Measurements from ENCODE around the gene RPA1. TPM values are rescaled to one million over a fixed set of nuclear protein-coding genes. Genes with fewer than 3 reads are reported as not detected.

Gene RPA1
- total RNA-seq, 1 donor from 2014 or later = 56.6 TPM

DNA sequence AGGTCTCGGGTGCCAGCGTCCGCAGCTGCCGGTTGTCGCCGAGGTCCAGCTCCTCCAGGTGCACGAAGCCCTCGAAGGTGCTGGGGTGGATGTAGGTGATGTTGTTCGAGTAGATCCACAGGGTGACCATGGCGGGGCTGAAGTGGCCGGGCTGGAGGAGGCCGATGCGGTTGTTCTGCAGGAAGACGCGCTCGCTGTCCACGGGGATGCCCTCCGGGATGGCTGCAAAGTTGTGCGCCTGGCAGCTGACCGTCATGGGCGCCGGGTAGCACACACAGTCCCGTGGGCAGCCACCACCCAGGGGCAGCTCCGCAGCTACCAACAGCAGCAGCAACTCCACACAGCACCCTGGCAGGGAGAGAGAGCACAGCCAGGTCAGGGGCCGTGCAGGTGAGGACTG lies 107.7 kb downstream of the RPA1 start:
- no peaks in the 10 kb centered on the region for H3K36me3 Mint-ChIP-seq (ENCODE audit: low read depth)
- no peak overlapping the region for H3K4me3 Mint-ChIP-seq (ENCODE audit: unreplicated experiment)
- TF ChIP-seq CTCF (IDR thresholded peaks at IDR 0.05) = no peak
- DNase-seq (ENCODE audit: low spot score) = no peak
- peaks cover 9% of the 10 kb centered on the region for H3K27me3 Mint-ChIP-seq (ENCODE audit: low read depth)
- H3K9me3 Mint-ChIP-seq (ENCODE audit: low read depth) = no peaks in the 10 kb centered on the region
- no peaks in the 10 kb centered on the region for H3K4me1 Mint-ChIP-seq (ENCODE audit: low read depth)
- no peak overlapping the region for H3K27ac Mint-ChIP-seq (ENCODE audit: unreplicated experiment)

DNA sequence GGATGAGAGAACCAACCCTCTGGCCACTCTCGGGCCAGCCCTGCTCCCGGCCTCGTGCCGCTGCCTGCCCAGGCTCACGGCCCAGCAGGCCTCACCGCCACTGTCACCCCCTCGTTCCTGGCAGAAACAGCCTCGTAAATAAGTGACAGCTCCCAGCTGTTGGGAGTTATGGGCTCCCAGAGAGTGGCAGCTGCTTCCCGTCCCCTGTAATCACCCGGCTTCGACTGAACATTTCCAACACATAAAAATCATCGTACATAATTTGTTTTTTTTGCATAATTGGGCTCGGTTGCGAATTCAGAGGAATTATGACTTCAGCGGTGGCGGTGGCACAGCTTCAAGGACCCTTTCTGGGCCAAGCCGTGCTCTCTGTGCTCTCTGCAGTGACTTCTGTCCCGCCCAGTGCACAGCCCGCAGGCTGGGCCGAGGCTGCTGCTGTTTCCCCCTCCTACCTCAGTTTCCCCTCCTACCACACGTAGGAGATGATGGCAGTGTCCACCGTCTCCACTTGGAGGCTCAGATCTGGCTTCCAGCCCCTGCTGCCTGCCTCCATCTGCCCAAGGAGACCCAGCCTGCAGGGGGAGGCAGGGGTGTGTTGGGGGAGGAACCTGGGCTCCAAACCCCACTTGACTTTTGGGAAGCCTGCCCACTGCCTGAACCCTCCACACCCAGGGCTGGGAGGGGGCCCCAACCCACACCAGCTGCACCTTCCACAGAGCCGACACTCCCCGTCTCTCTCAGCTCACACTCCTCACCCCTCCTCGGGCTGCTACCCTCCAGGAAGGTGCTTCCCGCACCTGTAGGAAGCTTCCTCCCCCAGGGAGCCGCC lies 110.4 kb downstream of the RPA1 start:
- no peak overlapping the region for H3K4me3 Mint-ChIP-seq (ENCODE audit: unreplicated experiment)
- H3K27me3 Mint-ChIP-seq (ENCODE audit: low read depth) = peaks cover 2% of the 10 kb centered on the region
- no peaks in the 10 kb centered on the region for H3K4me1 Mint-ChIP-seq (ENCODE audit: low read depth)
- no peaks in the 10 kb centered on the region for H3K9me3 Mint-ChIP-seq (ENCODE audit: low read depth)
- no peak overlapping the region for H3K27ac Mint-ChIP-seq (ENCODE audit: unreplicated experiment)
- no peak for DNase-seq (ENCODE audit: low spot score)
- no peak for TF ChIP-seq CTCF (IDR thresholded peaks at IDR 0.05)
- no peaks in the 10 kb centered on the region for H3K36me3 Mint-ChIP-seq (ENCODE audit: low read depth)

DNA sequence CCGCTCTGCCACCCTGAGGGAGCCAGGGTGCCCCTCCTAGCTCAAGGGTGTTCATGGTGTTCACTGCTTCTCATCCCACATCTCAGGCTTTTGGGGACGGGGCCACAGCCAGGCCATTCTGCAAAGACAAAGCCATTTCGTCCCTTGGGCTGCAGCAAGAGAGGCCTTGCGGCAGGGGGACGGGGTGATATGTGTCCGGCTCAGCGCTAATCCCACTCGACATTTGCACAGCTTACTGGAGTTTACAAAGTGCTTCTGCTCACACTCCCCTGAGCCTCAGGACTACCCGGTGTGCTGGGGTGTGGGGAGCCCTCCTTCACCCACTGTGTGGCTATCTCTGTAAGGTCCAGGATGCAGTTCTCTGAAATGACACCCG lies 111.0 kb downstream of the RPA1 start:
- Mint-ChIP-seq H3K27me3 (ENCODE audit: low read depth) (no peaks in the 10 kb centered on the region), H3K36me3 (ENCODE audit: low read depth) (no peaks in the 10 kb centered on the region), H3K9me3 (ENCODE audit: low read depth) (no peaks in the 10 kb centered on the region), H3K4me3 (ENCODE audit: unreplicated experiment) (no peak overlapping the region), H3K4me1 (ENCODE audit: low read depth) (no peaks in the 10 kb centered on the region), H3K27ac (ENCODE audit: unreplicated experiment) (no peak overlapping the region)
- no peak for DNase-seq (ENCODE audit: low spot score)
- TF ChIP-seq CTCF (IDR thresholded peaks at IDR 0.05) = no peak

DNA sequence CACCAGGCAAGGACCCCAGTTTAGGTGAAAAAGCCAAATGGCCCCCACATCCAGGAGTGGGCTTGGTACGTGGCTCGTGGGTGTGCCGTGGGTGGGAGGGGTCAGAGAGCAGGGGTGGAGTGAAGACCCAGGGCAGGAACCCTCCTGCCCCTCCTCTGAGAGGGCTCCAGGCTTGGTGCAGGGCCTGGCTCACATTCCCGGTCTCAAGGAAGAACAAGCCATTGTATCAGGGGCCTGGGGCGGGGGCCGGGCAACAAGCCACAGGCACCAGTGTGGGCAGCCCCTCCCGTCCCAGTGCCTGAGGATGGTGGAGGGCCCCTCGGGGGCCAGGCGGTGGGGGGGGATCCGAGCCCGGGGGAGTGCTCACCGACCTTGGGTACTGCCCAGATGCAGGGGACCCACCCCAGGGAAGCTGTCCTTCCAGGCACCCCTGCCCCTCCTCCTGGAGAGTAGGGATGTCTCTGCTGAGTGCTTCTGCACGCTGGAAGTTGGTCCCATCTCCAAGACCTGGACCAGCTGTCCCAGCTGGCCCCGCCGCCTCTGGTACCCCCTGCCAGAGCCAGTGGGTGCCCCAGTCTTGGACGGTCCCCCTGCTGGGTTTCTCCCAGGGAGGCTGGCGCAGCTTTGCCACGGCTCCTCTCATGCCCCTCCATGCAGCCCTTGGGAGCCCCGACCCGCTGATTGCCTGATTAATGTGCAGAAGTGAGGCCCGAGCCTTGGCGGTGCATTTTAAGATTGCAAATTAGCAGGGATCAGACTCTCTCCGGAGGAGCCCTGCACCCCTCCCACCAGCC lies 111.7 kb downstream of the RPA1 start:
- Mint-ChIP-seq H3K4me3 (ENCODE audit: unreplicated experiment) (no peak overlapping the region), H3K9me3 (ENCODE audit: low read depth) (no peaks in the 10 kb centered on the region), H3K27ac (ENCODE audit: unreplicated experiment) (no peak overlapping the region), H3K36me3 (ENCODE audit: low read depth) (no peaks in the 10 kb centered on the region), H3K4me1 (ENCODE audit: low read depth) (no peaks in the 10 kb centered on the region), H3K27me3 (ENCODE audit: low read depth) (no peaks in the 10 kb centered on the region)
- no peak for TF ChIP-seq CTCF (IDR thresholded peaks at IDR 0.05)
- no peak for DNase-seq (ENCODE audit: low spot score)

- no peak for TF ChIP-seq CTCF (IDR thresholded peaks at IDR 0.05)
- Mint-ChIP-seq H3K4me1 (ENCODE audit: low read depth) (no peaks in the 10 kb centered on the region), H3K36me3 (ENCODE audit: low read depth) (no peaks in the 10 kb centered on the region), H3K4me3 (ENCODE audit: unreplicated experiment) (no peak overlapping the region), H3K27ac (ENCODE audit: unreplicated experiment) (no peak overlapping the region), H3K27me3 (ENCODE audit: low read depth) (no peaks in the 10 kb centered on the region), H3K9me3 (ENCODE audit: low read depth) (no peaks in the 10 kb centered on the region)
- DNase-seq (ENCODE audit: low spot score) = no peak
These were observed 112.2 kb downstream of the RPA1 start for GRCh38 chr17:1942066-1942365.
